ENCODE results near the gene TMPRSS13.

Gene TMPRSS13

GRCh38 chr11:117913736-117914397 is 15.3 kb downstream of the TMPRSS13 start:
- DNase-seq (ENCODE audit: low spot score), result no peak

- DNase-seq (ENCODE audit: low spot score), result no peak
These were observed 16.7 kb downstream of the TMPRSS13 start for GRCh38 chr11:117912497-117912896.

- DNase-seq (ENCODE audit: low spot score), result no peak
These were observed 17.5 kb downstream of the TMPRSS13 start for GRCh38 chr11:117911694-117912093.

GRCh38 chr11:117910941-117911655 is 18.1 kb downstream of the TMPRSS13 start:
- DNase-seq (ENCODE audit: low spot score), result no peak

- DNase-seq (ENCODE audit: low spot score), result no peak
These were observed 18.7 kb downstream of the TMPRSS13 start for GRCh38 chr11:117910525-117910924.

- no peak for DNase-seq (ENCODE audit: low spot score)
These were observed 19.4 kb downstream of the TMPRSS13 start for GRCh38 chr11:117909611-117910382.

GRCh38 chr11:117908959-117909610 is 20.1 kb downstream of the TMPRSS13 start:
- DNase-seq (ENCODE audit: low spot score), result no peak

- no peak for DNase-seq (ENCODE audit: low spot score)
These were observed 20.9 kb downstream of the TMPRSS13 start for GRCh38 chr11:117908109-117908895.

- peak; percentile 71 for DNase-seq (ENCODE audit: low spot score)
These were observed 21.7 kb downstream of the TMPRSS13 start for GRCh38 chr11:117907276-117908108.

- no peak for DNase-seq (ENCODE audit: low spot score)
These were observed 22.5 kb downstream of the TMPRSS13 start for GRCh38 chr11:117906710-117907109.

GRCh38 chr11:117906126-117906525 is 23.1 kb downstream of the TMPRSS13 start:
- no peak for DNase-seq (ENCODE audit: low spot score)

- DNase-seq (ENCODE audit: low spot score), result no peak
These were observed 23.7 kb downstream of the TMPRSS13 start for GRCh38 chr11:117905524-117905923.

GRCh38 chr11:117903505-117904382 is 25.5 kb downstream of the TMPRSS13 start:
- no peak for DNase-seq (ENCODE audit: low spot score)

- no peak for DNase-seq (ENCODE audit: low spot score)
These were observed 27.0 kb downstream of the TMPRSS13 start for GRCh38 chr11:117902001-117902845.

- DNase-seq (ENCODE audit: low spot score), result no peak
These were observed 27.6 kb downstream of the TMPRSS13 start for GRCh38 chr11:117901601-117902000.

- DNase-seq (ENCODE audit: low spot score), result no peak
These were observed 28.3 kb downstream of the TMPRSS13 start for GRCh38 chr11:117900720-117901440.

GRCh38 chr11:117900121-117900648 is 29.0 kb downstream of the TMPRSS13 start:
- DNase-seq (ENCODE audit: low spot score), result no peak

- DNase-seq (ENCODE audit: low spot score), result no peak
These were observed 31.1 kb downstream of the TMPRSS13 start for GRCh38 chr11:117898059-117898458.

Measured in CD4-positive, alpha-beta T cell treated with Interleukin-2 at 100 ng/mL for 4 hours (primary cell).